Smooth muscle cell (in vitro differentiated cells): ENCODE data around the gene ZBTB25. TPM values are rescaled to one million over a fixed set of nuclear protein-coding genes. Genes with fewer than 3 reads are reported as not detected.

Experiments
- DNase-seq: peaks from one replicate; lab custom pipeline; 2025; ENCODE audit not compliant: unreplicated experiment; lab: John Stamatoyannopoulos, UW
- H2AFZ ChIP-seq: fragments of 200-600 bp; sonication (generic); 2 replicates; pipeline ENCODE4 v1.6.0; 2016; ENCODE audit warnings: antibody characterized with exemption, low read depth, mild to moderate bottlenecking
- H3F3A ChIP-seq: fragments of 200-600 bp; sonication (generic); 2 replicates; pipeline ENCODE4 v1.6.0; 2017; ENCODE audit warnings: antibody characterized with exemption, low read depth
- H3K27ac ChIP-seq: fragments of 200-600 bp; sonication (generic); 2 replicates; pipeline ENCODE4 v1.5.1; 2016; ENCODE audit warnings: low read depth, mild to moderate bottlenecking
- H3K27me3 ChIP-seq: fragments of 200-600 bp; sonication (generic); 2 replicates; pipeline ENCODE4 v1.6.1; 2016; ENCODE audit warnings: low read depth, mild to moderate bottlenecking
- H3K36me3 ChIP-seq: fragments of 200-600 bp; sonication (generic); 2 replicates; pipeline ENCODE4 v1.5.1; 2016; ENCODE audit warnings: low read depth
- H3K4me1 ChIP-seq: fragments of 200-600 bp; sonication (generic); 2 replicates; pipeline ENCODE4 v1.5.1; 2016; ENCODE audit warnings: low read depth
- H3K4me2 ChIP-seq: fragments of 200-600 bp; sonication (generic); 2 replicates; pipeline ENCODE4 v1.6.0; 2016; ENCODE audit warnings: mild to moderate bottlenecking
- H3K4me3 ChIP-seq: fragments of 200-600 bp; sonication (generic); 2 replicates; pipeline ENCODE4 v1.5.1; 2016; ENCODE audit warnings: mild to moderate bottlenecking
- H3K79me2 ChIP-seq: fragments of 200-600 bp; sonication (generic); 2 replicates; pipeline ENCODE4 v1.6.0; 2016; ENCODE audit warnings: low read depth, mild to moderate bottlenecking
- H3K9ac ChIP-seq: fragments of 200-600 bp; sonication (generic); 2 replicates; pipeline ENCODE4 v1.6.0; 2016; ENCODE audit warnings: low read depth
- H3K9me3 ChIP-seq: fragments of 200-600 bp; sonication (generic); replicated peaks from 2 replicates; pipeline ENCODE4 v1.5.1; 2016; ENCODE audit warnings: low read depth
- H4K20me1 ChIP-seq: fragments of 200-600 bp; sonication (generic); 2 replicates; pipeline ENCODE4 v1.6.0; 2016; ENCODE audit warnings: low read depth
- WGBS: methylation state at CpG from one replicate; pipeline ENCODE4 v1.1.7; 2016; ENCODE audit warnings: low lambda C conversion rate; 5-methylcytosine and 5-hydroxymethylcytosine counted together
- polyA plus RNA-seq: library from polyadenylated mRNA; unstranded; fragments of >200 nt; fragmentation: Nextera tagmentation; extraction: Ambion mirVana; gene quantifications from 2 replicates; pipeline ENCODE4 v1.2.1, GENCODE V29; 2016
- total RNA-seq: library from RNA; depleted of rRNA; stranded (reverse); fragments of >200 nt; gene quantifications from 2 replicates; pipeline ENCODE4 v1.2.3, GENCODE V29; 2014
- TF ChIP-seq, protein P1 (sequence below): fragments of 200-600 bp; sonication (generic); IDR thresholded peaks from 2 replicates; pipeline ENCODE4 v1.5.1; 2017; ENCODE audit warnings: borderline replicate concordance, mild to moderate bottlenecking, antibody characterized with exemption; ENCODE audit not compliant: insufficient read depth, poor library complexity, severe bottlenecking

The ZBTB25 gene
- total and polyA plus RNA-seq, 2 experiments from 2014 or later = 6.9 to 12.5 TPM

DNA sequence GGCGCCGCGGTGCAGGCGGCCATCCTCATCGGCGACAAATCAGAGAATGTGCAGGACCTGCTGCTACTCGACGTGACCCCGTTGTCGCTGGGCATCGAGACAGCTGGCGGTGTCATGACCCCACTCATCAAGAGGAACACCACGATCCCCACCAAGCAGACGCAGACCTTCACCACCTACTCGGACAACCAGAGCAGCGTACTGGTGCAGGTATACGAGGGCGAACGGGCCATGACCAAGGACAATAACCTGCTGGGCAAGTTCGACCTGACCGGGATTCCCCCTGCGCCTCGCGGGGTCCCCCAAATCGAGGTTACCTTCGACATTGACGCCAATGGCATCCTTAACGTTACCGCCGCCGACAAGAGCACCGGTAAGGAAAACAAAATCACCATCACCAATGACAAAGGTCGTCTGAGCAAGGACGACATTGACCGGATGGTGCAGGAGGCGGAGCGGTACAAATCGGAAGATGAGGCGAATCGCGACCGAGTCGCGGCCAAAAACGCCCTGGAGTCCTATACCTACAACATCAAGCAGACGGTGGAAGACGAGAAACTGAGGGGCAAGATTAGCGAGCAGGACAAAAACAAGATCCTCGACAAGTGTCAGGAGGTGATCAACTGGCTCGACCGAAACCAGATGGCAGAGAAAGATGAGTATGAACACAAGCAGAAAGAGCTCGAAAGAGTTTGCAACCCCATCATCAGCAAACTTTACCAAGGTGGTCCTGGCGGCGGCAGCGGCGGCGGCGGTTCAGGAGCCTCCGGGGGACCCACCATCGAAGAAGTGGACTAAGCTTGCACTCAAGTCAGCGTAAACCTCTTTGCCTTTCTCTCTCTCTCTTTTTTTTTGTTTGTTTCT is 38.6 kb upstream of the ZBTB25 start:
- Histone ChIP-seq H3K36me3 (no peaks in the 10 kb centered on the region), H3K79me2 (no peaks in the 10 kb centered on the region), H3K9me3 (no peaks in the 10 kb centered on the region), H3K27me3 (no peaks in the 10 kb centered on the region), H3K4me2 (no peak overlapping the region), H3K4me3 (no peak overlapping the region), H3F3A (peaks cover 10% of the 10 kb centered on the region), H3K27ac (no peak overlapping the region), H3K9ac (no peak overlapping the region), H4K20me1 (no peaks in the 10 kb centered on the region), H2AFZ (no peak overlapping the region), H3K4me1 (peaks cover 14% of the 10 kb centered on the region)
- 94% methylated on average over 61 of the region's 61 CpGs for WGBS
- TF ChIP-seq, protein P1, sequence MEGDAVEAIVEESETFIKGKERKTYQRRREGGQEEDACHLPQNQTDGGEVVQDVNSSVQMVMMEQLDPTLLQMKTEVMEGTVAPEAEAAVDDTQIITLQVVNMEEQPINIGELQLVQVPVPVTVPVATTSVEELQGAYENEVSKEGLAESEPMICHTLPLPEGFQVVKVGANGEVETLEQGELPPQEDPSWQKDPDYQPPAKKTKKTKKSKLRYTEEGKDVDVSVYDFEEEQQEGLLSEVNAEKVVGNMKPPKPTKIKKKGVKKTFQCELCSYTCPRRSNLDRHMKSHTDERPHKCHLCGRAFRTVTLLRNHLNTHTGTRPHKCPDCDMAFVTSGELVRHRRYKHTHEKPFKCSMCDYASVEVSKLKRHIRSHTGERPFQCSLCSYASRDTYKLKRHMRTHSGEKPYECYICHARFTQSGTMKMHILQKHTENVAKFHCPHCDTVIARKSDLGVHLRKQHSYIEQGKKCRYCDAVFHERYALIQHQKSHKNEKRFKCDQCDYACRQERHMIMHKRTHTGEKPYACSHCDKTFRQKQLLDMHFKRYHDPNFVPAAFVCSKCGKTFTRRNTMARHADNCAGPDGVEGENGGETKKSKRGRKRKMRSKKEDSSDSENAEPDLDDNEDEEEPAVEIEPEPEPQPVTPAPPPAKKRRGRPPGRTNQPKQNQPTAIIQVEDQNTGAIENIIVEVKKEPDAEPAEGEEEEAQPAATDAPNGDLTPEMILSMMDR = no peak
- DNase-seq = no peak

DNA sequence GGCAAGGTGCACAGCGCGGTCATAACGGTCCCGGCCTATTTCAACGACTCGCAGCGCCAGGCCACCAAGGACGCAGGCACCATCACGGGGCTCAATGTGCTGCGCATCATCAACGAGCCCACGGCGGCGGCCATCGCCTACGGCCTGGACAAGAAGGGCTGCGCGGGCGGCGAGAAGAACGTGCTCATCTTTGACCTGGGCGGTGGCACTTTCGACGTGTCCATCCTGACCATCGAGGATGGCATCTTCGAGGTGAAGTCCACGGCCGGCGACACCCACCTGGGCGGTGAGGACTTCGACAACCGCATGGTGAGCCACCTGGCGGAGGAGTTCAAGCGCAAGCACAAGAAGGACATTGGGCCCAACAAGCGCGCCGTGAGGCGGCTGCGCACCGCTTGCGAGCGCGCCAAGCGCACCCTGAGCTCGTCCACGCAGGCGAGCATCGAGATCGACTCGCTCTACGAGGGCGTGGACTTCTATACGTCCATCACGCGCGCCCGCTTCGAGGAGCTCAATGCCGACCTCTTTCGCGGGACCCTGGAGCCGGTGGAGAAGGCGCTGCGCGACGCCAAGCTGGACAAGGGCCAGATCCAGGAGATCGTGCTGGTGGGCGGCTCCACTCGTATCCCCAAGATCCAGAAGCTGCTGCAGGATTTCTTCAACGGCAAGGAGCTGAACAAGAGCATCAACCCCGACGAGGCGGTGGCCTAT is 37.8 kb upstream of the ZBTB25 start:
- no peak overlapping the region for H3K4me3 ChIP-seq
- no peak overlapping the region for H3K4me2 ChIP-seq

DNA sequence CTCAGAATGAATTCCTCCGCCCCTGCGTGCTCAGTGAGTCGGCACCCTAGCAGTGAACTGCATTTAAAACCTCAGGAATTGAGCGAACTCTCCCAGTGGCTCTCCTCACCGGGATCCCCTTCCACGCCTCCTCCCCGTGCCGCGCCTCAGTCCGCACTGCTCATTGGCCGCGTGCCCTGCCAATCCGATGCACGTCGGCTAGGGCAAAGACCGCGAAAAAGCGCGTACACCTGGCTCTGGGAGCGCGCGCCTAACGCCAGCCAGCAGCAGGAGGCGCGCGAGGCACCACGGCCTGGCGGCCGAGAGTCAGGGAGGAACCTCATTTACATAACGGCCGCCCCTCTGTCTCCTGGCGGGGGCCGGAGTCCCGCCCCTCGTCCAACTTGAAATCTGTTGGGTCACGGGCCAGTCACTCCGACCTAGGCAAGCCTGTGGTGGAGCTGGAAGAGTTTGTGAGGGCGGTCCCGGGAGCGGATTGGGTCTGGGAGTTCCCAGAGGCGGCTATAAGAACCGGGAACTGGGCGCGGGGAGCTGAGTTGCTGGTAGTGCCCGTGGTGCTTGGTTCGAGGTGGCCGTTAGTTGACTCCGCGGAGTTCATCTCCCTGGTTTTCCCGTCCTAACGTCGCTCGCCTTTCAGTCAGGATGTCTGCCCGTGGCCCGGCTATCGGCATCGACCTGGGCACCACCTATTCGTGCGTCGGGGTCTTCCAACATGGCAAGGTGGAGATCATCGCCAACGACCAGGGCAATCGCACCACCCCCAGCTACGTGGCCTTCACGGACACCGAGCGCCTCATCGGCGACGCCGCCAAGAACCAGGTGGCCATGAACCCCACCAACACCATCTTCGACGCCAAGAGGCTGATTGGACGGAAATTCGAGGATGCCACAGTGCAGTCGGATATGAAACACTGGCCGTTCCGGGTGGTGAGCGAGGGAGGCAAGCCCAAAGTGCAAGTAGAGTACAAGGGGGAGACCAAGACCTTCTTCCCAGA is 36.9 kb upstream of the ZBTB25 start, which contains the start of gene HSPA2:
TSS of gene HSPA2 (plus strand) at position 534 of the 995 bp plus-strand sequence. CDS start at position 643, 109 bp downstream.
- peak; percentile 78 for DNase-seq
- H3K4me3 ChIP-seq = peak within 1 kb of the TSS; percentile 51
- peak within 1 kb of the TSS; percentile 74 for H3K9ac ChIP-seq
- peaks cover 17% of the 10 kb centered on the region for H3F3A ChIP-seq
- H3K27me3 ChIP-seq = no peaks in the 10 kb centered on the region
- H3K9me3 ChIP-seq = no peaks in the 10 kb centered on the region
- H3K4me2 ChIP-seq = peak within 1 kb of the TSS; percentile 78
- no peaks in the 10 kb centered on the region for H4K20me1 ChIP-seq
- peak within 1 kb of the TSS; percentile 45 for H2AFZ ChIP-seq
- H3K36me3 ChIP-seq = no peaks in the 10 kb centered on the region
- H3K27ac ChIP-seq = peak within 1 kb of the TSS; percentile 79
- H3K79me2 ChIP-seq = no peaks in the 10 kb centered on the region
- peaks cover 23% of the 10 kb centered on the region for H3K4me1 ChIP-seq
- TF ChIP-seq, protein P1 = peak; percentile 47
- 50% methylated on average over 79 of the region's 79 CpGs for WGBS

More for the DNA sequence above, 37.8 kb upstream of the ZBTB25 start:
- TF ChIP-seq, protein P1 = no peak
- no peak for DNase-seq
- Histone ChIP-seq H3F3A (peaks cover 17% of the 10 kb centered on the region), H3K4me1 (peaks cover 21% of the 10 kb centered on the region), H4K20me1 (no peaks in the 10 kb centered on the region), H3K9me3 (no peaks in the 10 kb centered on the region), H2AFZ (no peak overlapping the region), H3K27me3 (no peaks in the 10 kb centered on the region), H3K27ac (no peak overlapping the region), H3K9ac (no peak overlapping the region), H3K36me3 (no peaks in the 10 kb centered on the region), H3K79me2 (no peaks in the 10 kb centered on the region)
- 99% methylated on average over 61 of the region's 73 CpGs for WGBS
